Activated effector memory CD4-positive, alpha-beta T cell treated with anti-CD3 and anti-CD28 coated beads, Interleukin-2, amount 50 U/mL, for 16 hours (primary cell): ENCODE results near the gene FSCN2.

ENCODE experiments used
- DNase-seq: peaks from one replicate; pipeline ENCODE4 v3.0.0-alpha.2; 2020

The FSCN2 gene, protein sequence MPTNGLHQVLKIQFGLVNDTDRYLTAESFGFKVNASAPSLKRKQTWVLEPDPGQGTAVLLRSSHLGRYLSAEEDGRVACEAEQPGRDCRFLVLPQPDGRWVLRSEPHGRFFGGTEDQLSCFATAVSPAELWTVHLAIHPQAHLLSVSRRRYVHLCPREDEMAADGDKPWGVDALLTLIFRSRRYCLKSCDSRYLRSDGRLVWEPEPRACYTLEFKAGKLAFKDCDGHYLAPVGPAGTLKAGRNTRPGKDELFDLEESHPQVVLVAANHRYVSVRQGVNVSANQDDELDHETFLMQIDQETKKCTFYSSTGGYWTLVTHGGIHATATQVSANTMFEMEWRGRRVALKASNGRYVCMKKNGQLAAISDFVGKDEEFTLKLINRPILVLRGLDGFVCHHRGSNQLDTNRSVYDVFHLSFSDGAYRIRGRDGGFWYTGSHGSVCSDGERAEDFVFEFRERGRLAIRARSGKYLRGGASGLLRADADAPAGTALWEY

GRCh38 chr17:81527591-81528383, at the start of gene FSCN2:
TSS of gene FSCN2 (plus strand) at chr17:81528377. CDS start at chr17:81528532, 155 bp downstream.
- DNase-seq: no peak

DNA sequence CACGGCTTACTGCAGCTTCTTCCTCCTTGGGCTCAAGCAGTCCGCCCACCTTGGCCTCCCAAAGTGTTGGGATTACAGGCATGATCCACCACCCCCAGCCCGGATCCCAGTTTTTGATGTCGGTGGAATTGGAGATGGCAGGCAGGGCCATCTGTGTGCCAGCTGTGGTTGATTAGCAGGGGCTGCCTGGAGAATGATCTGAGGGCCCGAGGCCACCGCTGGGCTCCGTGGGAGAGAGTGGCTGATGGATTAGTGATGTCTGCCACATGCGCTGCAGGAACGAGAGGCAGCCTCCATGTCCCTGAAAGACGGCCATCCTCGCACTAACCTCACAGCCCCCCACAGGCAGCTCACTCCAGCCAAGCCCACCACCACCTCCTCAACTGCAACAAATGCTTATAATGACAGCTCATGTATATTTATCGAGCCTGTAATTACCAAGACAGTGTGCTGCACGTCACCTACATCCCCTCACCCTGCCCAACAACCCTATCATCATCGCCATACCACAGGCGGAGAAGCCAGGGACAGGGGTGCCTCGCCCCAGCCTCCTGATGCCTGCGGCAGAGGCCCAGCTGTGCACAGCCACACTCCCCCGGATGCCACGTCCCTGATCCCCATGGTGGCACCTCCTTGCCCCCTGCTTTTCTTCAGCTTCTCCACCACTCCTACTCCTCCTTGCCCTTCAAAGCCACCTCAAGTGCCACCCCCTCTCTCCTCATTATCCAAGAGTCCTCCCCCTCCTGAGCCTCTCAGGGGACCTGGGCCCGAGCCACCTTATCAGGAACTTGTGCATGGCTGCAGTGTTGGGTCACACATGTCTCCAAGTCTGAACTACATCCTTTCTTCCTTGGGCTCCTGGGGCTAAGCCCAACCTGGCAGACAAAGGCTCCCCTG, 48.8 kb upstream of the FSCN2 start:
- DNase-seq: no peak

DNA sequence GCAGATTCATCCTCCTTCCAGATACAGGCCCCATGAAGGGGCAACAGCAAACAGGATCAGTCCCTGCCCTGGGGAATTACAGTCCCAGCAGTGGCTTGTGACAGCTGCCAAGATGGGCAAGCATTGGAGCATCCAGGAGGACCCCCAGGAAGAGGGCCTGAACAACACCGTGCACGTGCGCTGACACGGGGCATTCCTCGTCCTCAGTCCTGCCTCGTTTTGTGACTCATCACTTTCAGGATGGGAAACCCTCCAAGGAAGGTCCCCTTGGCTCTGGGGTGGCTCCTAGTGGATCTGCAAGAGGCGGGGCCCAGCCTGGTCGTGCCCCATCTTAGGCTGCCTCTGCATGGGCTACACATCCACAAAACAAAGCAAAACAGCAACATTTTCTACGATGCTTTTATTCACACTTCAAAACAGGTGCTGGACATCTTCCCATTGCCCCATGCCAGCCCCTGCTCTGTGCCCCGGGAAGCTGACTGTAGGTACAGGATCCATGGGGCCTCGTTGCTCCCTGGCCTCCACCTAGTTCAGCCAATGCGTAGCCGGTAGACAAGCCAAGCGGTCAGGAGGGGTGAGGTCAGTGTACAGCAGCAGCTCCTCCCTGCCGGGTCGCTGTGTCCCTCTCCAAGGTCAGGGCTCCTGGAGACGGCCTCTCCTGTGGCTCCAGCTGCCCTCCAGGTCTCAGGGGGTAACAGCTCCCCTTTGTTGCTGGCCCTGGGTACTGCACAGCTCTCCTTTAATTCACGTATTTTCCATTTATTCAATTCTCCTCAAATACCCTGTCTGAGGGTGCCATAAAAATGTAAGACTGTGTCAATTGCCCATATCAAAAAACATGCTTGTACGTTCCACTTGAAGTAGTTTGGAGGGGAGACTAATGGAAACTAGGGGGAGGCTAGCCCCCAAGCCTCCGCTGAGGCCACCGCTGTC, 47.8 kb upstream of the FSCN2 start:
- no peak for DNase-seq

DNA sequence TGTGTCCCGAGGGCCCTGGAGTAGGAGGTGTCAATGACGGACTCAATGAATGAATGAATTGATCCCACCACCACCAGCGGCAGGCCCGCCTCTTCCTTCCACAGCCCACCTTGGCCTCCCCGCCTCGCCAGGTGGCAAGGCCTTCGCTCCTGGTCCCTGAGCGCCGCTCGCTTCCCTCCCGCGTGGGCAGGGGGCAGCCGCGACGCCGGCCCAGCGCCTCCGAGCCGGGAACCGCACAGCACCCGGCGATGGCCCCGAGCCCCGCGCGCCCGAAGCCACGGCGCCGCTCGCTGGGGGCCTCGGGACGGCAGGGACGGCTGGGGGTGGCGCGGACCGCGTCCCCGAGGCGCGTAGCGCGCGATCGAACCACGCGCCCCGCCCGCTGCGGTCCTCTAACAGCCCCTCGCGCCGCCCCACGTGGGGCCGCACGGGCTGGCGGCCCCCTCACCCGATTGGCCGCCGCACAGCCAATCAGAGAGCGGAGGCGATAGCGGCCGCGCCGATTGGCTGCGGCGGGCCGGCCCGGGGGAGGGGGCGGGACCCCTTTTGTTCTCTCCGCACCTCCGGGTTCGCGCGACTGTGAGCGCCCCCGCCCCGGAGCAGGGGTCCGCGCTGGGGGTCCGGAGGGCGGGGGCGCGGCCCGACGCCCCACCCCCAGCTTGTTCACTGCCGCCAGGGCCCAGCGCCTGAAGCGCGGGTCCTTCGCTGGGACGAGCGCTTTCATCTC, 46.9 kb upstream of the FSCN2 start:
- DNase-seq: peak; percentile 84

- DNase-seq: no peak
Observed at GRCh38 chr17:81481815-81482505, 46.2 kb upstream of the FSCN2 start.

DNA sequence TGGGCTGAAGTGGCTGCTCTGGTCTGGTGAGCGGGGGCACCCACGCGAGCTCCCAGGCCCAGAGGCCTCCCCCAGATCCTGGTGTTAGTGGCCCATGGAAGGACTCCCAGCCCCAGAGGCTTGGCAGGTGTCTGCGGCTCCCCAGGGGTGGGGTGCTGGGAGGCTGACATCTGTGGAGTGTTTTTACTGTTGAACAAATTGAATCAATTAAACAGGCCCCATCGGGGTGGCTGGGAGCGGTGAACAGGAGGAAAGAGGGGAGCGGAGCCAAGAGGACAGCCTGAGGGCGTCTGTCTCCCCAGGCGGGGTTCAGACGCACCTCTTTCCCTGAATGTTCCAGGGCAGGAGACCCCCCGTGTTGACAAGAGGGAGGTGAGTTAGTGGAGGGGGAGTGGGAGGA, 45.5 kb upstream of the FSCN2 start:
- DNase-seq: no peak

DNA sequence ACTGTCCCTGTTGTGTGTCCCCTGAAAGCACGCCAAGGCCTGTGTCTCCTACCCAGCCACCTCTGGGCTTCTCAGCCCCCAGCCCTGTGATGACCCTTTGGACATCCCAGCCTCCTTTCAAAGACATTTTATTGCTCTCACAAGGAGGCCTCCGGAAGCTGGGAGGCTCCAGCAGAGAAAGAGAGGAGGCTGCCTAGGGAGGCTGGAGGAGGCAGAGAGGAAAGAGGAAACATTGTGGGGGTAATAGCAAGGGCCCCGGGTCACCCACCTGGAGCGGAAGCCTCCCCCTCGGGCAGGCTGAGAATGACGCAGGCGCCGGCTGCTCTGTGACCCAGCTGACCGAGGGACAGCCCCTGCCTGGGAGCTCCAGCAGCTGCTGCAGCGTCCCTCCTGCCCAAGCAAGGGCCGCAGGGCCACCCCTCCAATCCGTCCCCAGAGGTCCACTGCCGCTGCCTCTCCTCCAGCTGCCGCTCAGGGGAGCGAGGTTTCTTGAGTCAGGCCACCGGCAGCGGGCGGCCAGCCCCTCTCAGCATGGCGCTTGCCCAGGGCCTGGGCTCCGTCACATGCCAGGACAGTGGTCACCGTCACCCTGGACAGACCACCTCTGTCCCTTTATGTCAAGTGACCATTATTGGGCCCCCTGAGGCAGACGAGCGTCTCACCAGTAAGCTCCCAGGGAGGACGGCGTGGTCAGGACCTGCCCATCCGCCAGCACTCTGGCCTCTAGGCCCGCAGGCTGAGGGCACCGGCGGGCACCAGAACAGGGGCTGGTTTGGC, 44.9 kb upstream of the FSCN2 start:
- no peak for DNase-seq

DNA sequence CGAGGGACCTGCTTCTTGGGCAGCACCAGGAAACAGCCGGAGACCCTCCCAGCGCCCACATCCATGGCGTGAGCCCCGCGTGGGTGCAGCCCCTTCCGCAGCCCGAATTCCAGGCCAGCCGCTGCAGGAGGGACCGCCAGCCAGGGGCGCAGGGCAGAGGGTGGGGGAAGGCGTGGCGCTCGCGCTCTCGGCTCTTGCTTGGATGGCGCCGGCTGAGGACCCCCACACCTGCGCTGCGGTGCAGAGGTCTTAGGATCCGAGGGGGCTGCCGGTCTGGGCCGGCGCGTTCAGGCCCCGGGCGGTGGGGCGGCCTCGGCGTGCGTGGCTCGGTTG, 44.3 kb upstream of the FSCN2 start:
- no peak for DNase-seq

DNA sequence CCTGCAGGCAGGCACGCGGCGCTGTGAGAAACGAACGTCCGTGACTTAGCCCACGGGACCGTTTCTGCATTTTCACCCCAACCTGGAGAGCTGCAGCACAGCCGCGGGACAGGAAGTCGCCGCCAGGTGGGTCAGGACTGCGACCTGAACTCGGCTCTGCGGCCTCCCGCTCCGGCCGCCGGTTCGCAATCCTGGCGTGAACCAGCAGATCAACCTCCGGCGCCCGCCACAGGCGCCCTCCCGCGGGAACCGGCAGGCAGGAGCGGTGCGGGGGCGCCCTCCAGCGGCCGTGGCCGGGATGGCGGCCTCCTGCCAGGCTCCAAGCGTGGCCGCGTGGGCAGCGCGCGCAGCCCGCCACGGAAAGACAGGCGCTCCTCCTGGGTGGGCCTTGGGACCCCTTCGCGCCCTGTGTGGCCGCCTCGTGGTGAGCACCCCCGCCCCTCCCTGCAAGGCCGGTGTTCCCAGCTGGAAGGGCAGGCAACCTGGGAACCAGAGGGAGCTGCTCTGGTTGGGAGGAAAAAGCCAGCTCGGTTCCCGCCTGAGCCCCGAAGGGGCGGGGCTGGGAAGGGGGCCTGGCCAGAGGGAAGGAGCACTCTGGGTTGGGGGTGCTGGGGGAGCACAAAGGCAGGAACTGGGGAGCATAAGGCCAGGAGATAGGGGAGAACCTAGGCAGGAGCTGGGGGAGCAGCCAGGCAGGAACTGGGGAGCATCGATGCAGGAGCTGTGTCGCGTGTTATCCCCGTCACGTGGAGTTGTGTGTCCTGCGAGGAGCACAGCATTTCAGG, 43.8 kb upstream of the FSCN2 start:
- peak; percentile 95 for DNase-seq

DNA sequence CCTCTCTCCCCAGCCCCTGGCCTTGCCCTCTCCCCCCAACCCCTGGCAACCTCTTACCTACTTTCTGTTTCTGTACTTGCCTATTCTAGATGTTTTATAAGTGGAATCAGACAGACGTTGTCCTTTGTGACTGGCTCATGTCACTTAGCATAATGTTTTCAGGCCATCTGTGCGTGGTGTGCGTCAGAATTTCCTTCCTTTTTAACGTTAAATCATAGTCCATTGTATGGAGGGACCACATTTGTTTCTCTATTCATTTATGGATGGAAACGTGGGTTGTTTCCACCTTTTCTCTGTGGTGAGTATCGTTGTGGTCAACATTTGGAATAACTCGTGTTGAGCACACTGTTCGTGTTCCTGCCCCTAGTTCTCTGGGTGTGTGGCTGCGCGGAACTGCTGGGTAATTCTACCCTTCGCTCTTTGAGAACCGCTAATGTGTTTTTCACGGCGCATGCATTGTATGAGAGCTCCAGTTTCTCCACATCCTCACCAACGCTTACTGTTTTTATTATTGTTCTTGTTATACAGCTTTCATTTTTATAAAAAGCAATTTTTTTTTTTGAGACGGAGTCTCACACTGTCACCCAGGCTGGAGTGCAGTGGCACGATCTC, 41.9 kb upstream of the FSCN2 start:
- no peak for DNase-seq

GRCh38 chr17:81487089-81487486, 41.1 kb upstream of the FSCN2 start:
- no peak for DNase-seq

DNA sequence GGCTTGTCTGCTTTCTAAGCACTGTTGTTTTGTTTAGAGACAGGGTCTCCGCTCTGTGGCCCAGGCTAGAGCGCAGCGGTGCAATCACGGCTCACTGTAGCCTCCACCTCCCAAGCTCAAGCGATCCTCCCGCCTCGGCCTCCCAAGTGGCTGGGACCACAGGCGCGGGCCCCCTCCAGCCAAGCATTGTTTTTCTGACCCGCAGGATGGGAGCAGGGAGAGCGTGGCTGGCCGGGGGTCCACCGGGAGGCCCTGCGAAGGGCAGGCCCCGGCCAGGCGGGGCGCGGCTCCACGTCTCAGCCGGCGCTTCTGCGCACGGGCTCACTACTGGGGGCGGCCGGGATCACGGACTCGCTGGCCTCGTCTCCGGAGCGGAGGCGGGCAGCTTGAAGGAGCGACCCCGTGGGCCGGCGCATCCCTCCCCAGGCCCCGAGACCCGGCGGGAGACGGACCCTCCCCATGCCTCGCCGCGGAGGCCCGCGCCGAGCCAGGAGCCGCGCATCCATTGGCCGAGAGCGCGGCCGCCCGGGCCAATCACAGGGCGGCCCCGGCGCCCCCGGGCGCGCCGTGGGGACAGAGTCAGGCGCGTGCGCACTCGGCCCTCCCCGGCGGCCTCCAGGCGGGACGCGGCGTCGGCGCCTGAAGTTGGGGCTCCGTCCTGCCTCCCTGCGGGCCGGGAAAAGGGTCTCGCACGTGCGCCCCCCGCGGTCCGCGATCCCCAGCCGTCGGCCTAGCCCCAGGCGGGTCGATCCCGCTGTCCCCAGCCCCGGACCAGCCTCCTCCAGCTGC, 40.5 kb upstream of the FSCN2 start:
- DNase-seq: peak; percentile 93

GRCh38 chr17:81488276-81488860, 39.8 kb upstream of the FSCN2 start:
- no peak for DNase-seq

DNA sequence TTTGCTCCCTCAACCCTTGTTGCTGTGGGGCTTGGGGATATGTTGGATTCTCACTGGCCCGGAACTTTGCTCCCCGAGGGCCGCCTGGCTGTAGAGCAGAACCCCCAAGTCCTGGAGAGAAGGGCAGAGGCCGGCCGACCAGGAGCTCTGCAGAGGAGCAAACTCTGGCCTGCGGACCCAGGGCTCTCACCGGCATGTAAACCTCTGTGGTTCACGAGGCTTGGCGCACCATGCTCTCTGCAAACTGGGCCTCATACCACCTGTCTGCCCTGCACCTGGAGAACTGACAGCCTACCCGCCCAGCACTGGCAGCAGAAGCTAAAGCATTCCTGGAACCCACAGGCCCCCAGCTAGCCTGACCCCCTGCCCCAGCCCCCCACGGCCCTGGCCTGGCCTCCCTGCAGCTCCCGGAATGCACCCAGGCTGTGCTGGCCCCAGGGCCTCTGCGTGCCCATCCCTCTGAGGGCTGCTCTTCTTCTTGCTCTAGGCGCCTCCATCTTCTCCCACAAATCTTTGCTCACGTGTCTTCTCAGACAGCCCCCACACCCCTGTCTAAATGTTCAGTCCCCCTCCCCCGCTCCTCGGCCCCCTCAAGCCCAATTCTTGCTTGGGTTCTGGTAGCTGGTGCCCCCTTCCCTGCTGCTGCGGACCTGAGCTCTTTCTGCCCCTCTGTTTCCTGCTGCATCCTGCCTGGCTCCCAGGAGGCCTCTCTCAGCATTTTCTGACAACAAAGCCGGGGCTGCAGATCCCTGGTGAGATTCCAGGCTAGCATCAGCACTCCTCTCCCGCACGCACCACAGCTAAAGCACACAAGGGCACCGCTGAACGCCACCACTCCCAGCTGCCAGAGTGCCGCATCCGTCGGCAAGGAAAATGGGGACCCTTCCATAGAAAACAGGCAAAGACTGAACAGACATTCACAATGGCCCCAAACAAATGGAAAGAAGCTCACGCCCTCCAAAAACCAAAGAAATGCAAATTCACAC, 38.9 kb upstream of the FSCN2 start:
- DNase-seq: no peak

DNA sequence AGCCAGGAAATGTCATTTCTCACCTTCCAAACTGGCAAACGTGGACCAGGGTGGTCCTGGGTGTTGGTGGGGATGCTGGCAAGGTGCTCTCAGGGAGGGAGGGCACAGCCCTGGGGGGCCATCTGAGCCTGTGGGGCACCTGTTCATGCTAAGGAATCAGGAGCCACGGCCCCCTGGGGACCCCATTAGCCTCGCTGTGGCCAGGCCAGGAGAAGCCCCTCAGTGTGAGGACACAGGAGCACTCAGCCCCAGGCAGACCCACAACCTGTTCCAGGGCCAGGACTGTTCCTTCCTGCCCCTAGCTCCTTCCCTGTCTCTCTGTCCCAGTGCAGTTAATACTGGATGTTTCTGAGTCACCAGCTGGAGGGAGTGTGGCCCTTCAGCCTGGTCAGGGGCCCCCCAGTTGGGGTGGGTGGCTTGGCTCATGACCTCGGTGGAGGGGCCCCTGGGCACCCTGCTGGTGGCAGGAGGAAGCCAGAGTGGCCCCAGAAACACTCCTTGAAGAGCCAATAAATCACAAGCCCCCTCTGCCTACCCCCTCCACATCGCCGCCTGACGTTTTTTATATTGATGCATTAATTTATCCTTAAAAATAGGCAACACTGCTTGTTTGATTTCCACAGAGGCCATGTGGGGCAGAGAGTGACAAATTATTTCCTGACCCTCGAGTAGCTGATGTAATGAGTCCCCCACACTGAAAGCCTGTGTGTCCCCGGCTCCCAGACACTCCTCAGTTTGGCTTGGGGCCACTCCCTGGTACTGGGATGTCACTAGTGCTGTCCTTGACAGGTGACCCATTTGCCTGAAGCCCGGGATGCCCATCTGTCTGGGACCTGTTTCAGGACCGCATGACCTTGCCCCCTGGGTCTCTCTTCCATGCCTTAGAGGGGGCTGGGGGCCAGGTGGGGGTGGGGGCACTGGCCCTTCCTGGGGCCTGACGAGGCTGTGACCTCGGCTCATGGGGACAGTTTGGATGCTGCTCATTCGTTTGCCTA, 37.9 kb upstream of the FSCN2 start:
- DNase-seq: no peak
